ENCODE data around the gene TACC3. TPM values are rescaled to one million over a fixed set of nuclear protein-coding genes. Genes with fewer than 3 reads are reported as not detected.

TACC3 gene
- polyA plus RNA-seq, 1 of the 3 experiments (the other 2 are of a cell fraction), result 49.5 TPM

DNA sequence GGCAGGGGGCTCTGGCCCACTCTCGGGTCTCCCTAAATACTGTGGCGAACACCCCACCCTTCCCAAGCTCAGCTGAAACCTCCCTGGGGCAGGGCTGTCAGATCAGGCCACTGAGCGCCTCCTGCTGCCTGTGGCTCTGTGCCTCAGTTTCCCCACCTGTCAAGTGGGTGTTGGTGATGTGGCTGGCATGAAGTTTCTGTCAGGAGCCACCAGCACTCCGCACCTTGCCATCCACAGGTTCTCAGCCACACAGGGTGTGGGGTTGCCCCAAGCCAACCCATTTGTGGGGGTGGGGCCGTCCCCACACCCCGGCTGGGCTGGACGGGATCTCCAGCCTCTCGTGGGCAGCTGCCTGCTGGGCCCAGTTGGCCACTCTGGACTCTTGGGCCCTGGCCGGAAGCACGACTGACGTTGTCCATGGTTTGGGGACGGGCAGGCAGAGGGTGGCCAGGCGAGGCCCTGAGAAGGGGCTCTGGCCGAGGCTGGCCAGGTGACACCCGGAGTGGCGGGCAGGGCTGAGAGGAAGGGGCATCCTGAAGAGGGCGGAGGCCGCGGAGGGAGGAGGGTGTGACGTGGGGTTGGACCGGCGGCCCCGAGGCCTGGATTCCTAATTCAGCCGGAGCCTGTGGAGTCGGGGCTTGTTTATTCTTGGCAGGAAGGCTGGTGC lies 66.2 kb downstream of the TACC3 start:
- Histone ChIP-seq H2AFZ (ENCODE audit: low read depth) (no peak overlapping the region), H3K4me3 (ENCODE audit: low read depth in 2 of 2, low read length in 1 of 2) (no peak overlapping the region), H3K9me3 (no peaks in the 10 kb centered on the region), H3K27ac (ENCODE audit: low read depth in 2 of 2, low read length in 1 of 2) (no peak overlapping the region), H3F3A (replicated peaks; ENCODE audit: insufficient read depth) (no peaks in the 10 kb centered on the region), H4K20me1 (ENCODE audit: insufficient read depth) (no peaks in the 10 kb centered on the region), H3K36me3 (replicated peaks in 1 of 2; ENCODE audit: control insufficient read depth in 1 of 2, insufficient read depth in 2 of 2, low read length in 1 of 2) (no peaks in the 10 kb centered on the region), H3K9ac (no peak overlapping the region), H3K27me3 (ENCODE audit: insufficient read depth) (no peaks in the 10 kb centered on the region), H3K9me2 (no peaks in the 10 kb centered on the region), H3K4me1 (ENCODE audit: control insufficient read depth in 1 of 2, insufficient read depth in 2 of 2, low read depth in 1 of 2, low read length in 1 of 2) (peaks cover 0 to 8% of the 10 kb centered on the region in 2 experiments; a peak in 1 of 4 replicates), H3K4me2 (no peak overlapping the region), H3K79me2 (ENCODE audit: insufficient read depth) (no peaks in the 10 kb centered on the region)
- WGBS (ENCODE audit: low lambda C conversion rate), result 68% methylated on average over 18 of the region's 25 CpGs
- ChIA-PET POLR2A (no interaction called here), CTCF (interaction anchor here (2.9 kb wide), 1 partner anchor 39 kb away, joined by 14 read pairs; no protein-coding TSS in a partner anchor)
- TF ChIP-seq, protein P1, sequence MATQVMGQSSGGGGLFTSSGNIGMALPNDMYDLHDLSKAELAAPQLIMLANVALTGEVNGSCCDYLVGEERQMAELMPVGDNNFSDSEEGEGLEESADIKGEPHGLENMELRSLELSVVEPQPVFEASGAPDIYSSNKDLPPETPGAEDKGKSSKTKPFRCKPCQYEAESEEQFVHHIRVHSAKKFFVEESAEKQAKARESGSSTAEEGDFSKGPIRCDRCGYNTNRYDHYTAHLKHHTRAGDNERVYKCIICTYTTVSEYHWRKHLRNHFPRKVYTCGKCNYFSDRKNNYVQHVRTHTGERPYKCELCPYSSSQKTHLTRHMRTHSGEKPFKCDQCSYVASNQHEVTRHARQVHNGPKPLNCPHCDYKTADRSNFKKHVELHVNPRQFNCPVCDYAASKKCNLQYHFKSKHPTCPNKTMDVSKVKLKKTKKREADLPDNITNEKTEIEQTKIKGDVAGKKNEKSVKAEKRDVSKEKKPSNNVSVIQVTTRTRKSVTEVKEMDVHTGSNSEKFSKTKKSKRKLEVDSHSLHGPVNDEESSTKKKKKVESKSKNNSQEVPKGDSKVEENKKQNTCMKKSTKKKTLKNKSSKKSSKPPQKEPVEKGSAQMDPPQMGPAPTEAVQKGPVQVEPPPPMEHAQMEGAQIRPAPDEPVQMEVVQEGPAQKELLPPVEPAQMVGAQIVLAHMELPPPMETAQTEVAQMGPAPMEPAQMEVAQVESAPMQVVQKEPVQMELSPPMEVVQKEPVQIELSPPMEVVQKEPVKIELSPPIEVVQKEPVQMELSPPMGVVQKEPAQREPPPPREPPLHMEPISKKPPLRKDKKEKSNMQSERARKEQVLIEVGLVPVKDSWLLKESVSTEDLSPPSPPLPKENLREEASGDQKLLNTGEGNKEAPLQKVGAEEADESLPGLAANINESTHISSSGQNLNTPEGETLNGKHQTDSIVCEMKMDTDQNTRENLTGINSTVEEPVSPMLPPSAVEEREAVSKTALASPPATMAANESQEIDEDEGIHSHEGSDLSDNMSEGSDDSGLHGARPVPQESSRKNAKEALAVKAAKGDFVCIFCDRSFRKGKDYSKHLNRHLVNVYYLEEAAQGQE (IDR thresholded peaks at IDR 0.05; ENCODE audit: low read depth, low read length), result no peak
- TF ChIP-seq GABPA (IDR thresholded peaks at IDR 0.05; ENCODE audit: low read depth) (no peak), TAF1 (IDR thresholded peaks at IDR 0.05; ENCODE audit: borderline replicate concordance, low read depth, low read length) (no peak), MEF2A (IDR thresholded peaks at IDR 0.05; ENCODE audit: borderline replicate concordance, low read depth) (no peak), FOXM1 (IDR thresholded peaks at IDR 0.05; ENCODE audit: low read depth) (no peak), USF2 (IDR thresholded peaks at IDR 0.05; ENCODE audit: borderline replicate concordance, low read depth, low read length) (no peak), IRF3 (IDR thresholded peaks at IDR 0.05; ENCODE audit: low read depth, low read length) (no peak), JUND (IDR thresholded peaks at IDR 0.05) (no peak), NRF1 (IDR thresholded peaks at IDR 0.05; ENCODE audit: low read depth, low read length) (no peak), YY1 (IDR thresholded peaks at IDR 0.05; ENCODE audit: low read depth) (no peak)
- TF ChIP-seq, protein P2, sequence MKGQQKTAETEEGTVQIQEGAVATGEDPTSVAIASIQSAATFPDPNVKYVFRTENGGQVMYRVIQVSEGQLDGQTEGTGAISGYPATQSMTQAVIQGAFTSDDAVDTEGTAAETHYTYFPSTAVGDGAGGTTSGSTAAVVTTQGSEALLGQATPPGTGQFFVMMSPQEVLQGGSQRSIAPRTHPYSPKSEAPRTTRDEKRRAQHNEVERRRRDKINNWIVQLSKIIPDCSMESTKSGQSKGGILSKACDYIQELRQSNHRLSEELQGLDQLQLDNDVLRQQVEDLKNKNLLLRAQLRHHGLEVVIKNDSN (IDR thresholded peaks at IDR 0.05; ENCODE audit: borderline replicate concordance, low read depth), result no peak
- DNase-seq, result no peak

Data from SK-N-SH (cell line).